IMR-90 (cell line): ENCODE measurements around the gene MYO1D. TPM values are rescaled to one million over a fixed set of nuclear protein-coding genes. Genes with fewer than 3 reads are reported as not detected.

Experiments used
- ATAC-seq: fragments of 200-7000 bp; cut with Tn5 transposase; 2 replicates; pipeline ENCODE4 v1.9.1; 2020; ENCODE audit warnings: low read depth, mild to moderate bottlenecking, moderate library complexity
- BruUV-seq: library from RNA; stranded (reverse); fragments of 400-500 nt; replicated peaks from 2 replicates; lab custom pipeline; 2021; lab: Mats Ljungman, UMichigan
- CTCF ChIA-PET: fragments of 300-600 bp; formaldehyde crosslinking; extraction: SDS; loops from one replicate; lab custom pipeline; 2021; ENCODE audit warnings: antibody characterized with exemption; lab: Yijun Ruan, JAX
- POLR2A ChIA-PET: fragments of 300-600 bp; sonication (Branson Sonifier 250); formaldehyde crosslinking; loops from one replicate; lab custom pipeline; 2022; ENCODE audit warnings: antibody characterized with exemption; ENCODE audit not compliant: unreplicated experiment; lab: Charles Lee
- DNase-seq: peaks from one replicate; pipeline ENCODE4 v3.0.0; 2013
- H2AFZ ChIP-seq: replicated peaks from 2 replicates; pipeline ENCODE3; 2013; ENCODE audit warnings: low read length, mild to moderate bottlenecking; ENCODE audit not compliant: poor library complexity
- H2AK5ac ChIP-seq: 2 replicates; pipeline ENCODE4 v1.6.1; 2013; ENCODE audit warnings: low read depth, low read length, inconsistent platforms
- H2AK9ac ChIP-seq: replicated peaks from 2 replicates; pipeline ENCODE3; 2013; ENCODE audit warnings: mild to moderate bottlenecking, low read depth, low read length, moderate library complexity; ENCODE audit not compliant: poor library complexity
- H2BK120ac ChIP-seq: 2 replicates; pipeline ENCODE4 v1.6.1; 2013; ENCODE audit warnings: low read depth, low read length, inconsistent platforms
- H2BK15ac ChIP-seq: 3 replicates; pipeline ENCODE4 v1.6.1; 2013; ENCODE audit warnings: low read depth, low read length, inconsistent platforms
- H2BK20ac ChIP-seq: 2 replicates; pipeline ENCODE4 v1.6.1; 2013; ENCODE audit warnings: low read depth, mild to moderate bottlenecking, inconsistent platforms, low read length, moderate library complexity
- H2BK5ac ChIP-seq: 2 replicates; pipeline ENCODE4 v1.6.1; 2013; ENCODE audit warnings: mild to moderate bottlenecking, low read depth, low read length, inconsistent platforms; ENCODE audit not compliant: poor library complexity, severe bottlenecking
- H3K14ac ChIP-seq: replicated peaks from 2 replicates; pipeline ENCODE4 v1.6.1; 2013; ENCODE audit warnings: low read depth, low read length, inconsistent platforms
- H3K18ac ChIP-seq: 2 replicates; pipeline ENCODE4 v1.6.1; 2013; ENCODE audit warnings: low read depth, low read length, control low read depth
- H3K23ac ChIP-seq: 2 replicates; pipeline ENCODE4 v1.6.1; 2013; ENCODE audit warnings: low read depth, low read length, inconsistent platforms
- H3K27ac ChIP-seq: 2 replicates; pipeline ENCODE4 v1.5.1; 2013; ENCODE audit warnings: mild to moderate bottlenecking, control low read depth, low read length; ENCODE audit not compliant: insufficient read depth
- H3K27me3 ChIP-seq: 2 replicates; pipeline ENCODE4 v1.6.1; 2013; ENCODE audit warnings: low read length; ENCODE audit not compliant: control insufficient read depth, insufficient read depth
- H3K36me3 ChIP-seq: 2 replicates; pipeline ENCODE4 v1.6.1; 2013; ENCODE audit warnings: low read length, mixed read lengths; ENCODE audit not compliant: control insufficient read depth, insufficient read depth
- H3K4ac ChIP-seq: 2 replicates; pipeline ENCODE4 v1.6.1; 2013; ENCODE audit warnings: low read depth, low read length, inconsistent platforms
- H3K4me1 ChIP-seq: 2 replicates; pipeline ENCODE4 v1.6.1; 2013; ENCODE audit warnings: low read length, mixed read lengths; ENCODE audit not compliant: control insufficient read depth, insufficient read depth
- H3K4me2 ChIP-seq: 2 replicates; pipeline ENCODE4 v1.6.1; 2013; ENCODE audit warnings: low read depth, mild to moderate bottlenecking, control low read depth, low read length, moderate library complexity
- H3K4me3 ChIP-seq: 2 replicates; pipeline ENCODE4 v1.5.1; 2013; ENCODE audit warnings: low read depth, mild to moderate bottlenecking, control low read depth, low read length, moderate library complexity; ENCODE audit not compliant: insufficient read depth
- H3K56ac ChIP-seq: 2 replicates; pipeline ENCODE4 v1.6.1; 2013; ENCODE audit warnings: low read length, inconsistent platforms; ENCODE audit not compliant: insufficient read depth; ENCODE audit errors: extremely low read depth
- H3K79me1 ChIP-seq, 2 experiments: 2 replicates each; pipeline ENCODE4 v1.6.1; 2013; ENCODE audit warnings: low read length in 2 of 2, inconsistent platforms in 1 of 2, low read depth in 1 of 2
- H3K9ac ChIP-seq: 2 replicates; pipeline ENCODE4 v1.6.1; 2013; ENCODE audit warnings: low read depth, low read length, control low read depth
- H3K9me1 ChIP-seq: 2 replicates; pipeline ENCODE4 v1.6.1; 2013; ENCODE audit warnings: low read length, inconsistent platforms; ENCODE audit not compliant: insufficient read depth
- H3K9me3 ChIP-seq: 2 replicates; pipeline ENCODE4 v1.6.1; 2013; ENCODE audit warnings: low read length; ENCODE audit not compliant: control insufficient read depth, insufficient read depth
- H4K20me1 ChIP-seq: 2 replicates; pipeline ENCODE4 v1.6.1; 2013; ENCODE audit warnings: low read length, inconsistent platforms; ENCODE audit not compliant: insufficient read depth
- H4K5ac ChIP-seq: 2 replicates; pipeline ENCODE4 v1.6.1; 2013; ENCODE audit warnings: mild to moderate bottlenecking, low read depth, low read length, control low read depth
- H4K8ac ChIP-seq, 2 experiments: 2 replicates each; pipeline ENCODE4 v1.6.1; 2013; ENCODE audit warnings: low read depth in 2 of 2, low read length in 2 of 2, control low read depth in 1 of 2, inconsistent platforms in 1 of 2
- H4K91ac ChIP-seq: 2 replicates; pipeline ENCODE4 v1.6.1; 2013; ENCODE audit warnings: low read depth, low read length, inconsistent platforms; ENCODE audit not compliant: insufficient read depth
- CHD1 ChIP-seq: IDR thresholded peaks from 2 replicates; pipeline ENCODE4 v1.6.1; 2012; ENCODE audit warnings: low read depth, low read length, improper control_type of control experiment
- ELK1 ChIP-seq: fragments of 150-350 bp; IDR thresholded peaks from 2 replicates; pipeline ENCODE4 v1.6.1; 2016; ENCODE audit warnings: low read depth, mild to moderate bottlenecking, low read length, moderate library complexity, borderline replicate concordance
- FOS ChIP-seq: fragments of 150-350 bp; IDR thresholded peaks from 2 replicates; pipeline ENCODE4 v1.6.1; 2016; ENCODE audit warnings: low read depth, low read length
- MAFK ChIP-seq: IDR thresholded peaks from 2 replicates; pipeline ENCODE4 v1.6.1; 2012; ENCODE audit warnings: low read depth, low read length, improper control_type of control experiment
- WGBS, 2 experiments: methylation state at CpG; one replicate each; pipeline versions ENCODE4 v1.1.5 to v1.1.7; 2013; ENCODE audit warnings: missing lambda C conversion rate in 2 of 2; ENCODE audit not compliant: insufficient read length in 1 of 2; ENCODE audit errors: extremely low coverage in 2 of 2; 5-methylcytosine and 5-hydroxymethylcytosine counted together
- dilution Hi-C: fragments of 300-500 bp; cut with HindIII; formaldehyde crosslinking; loops from one replicate; pipeline ENCODE4 v1.14.3; 2018; ENCODE audit warnings: low sequenced_read_pairs; ENCODE audit not compliant: unreplicated experiment
- in situ Hi-C: fragments of 300-500 bp; cut with MboI; formaldehyde crosslinking; loops from 3 replicates; pipeline ENCODE4 v1.14.3; 2019; ENCODE audit warnings: low sequenced_read_pairs, inconsistent platforms, mixed read lengths
- intact Hi-C: fragments of 100-400 bp; cut with micrococcal nuclease; formaldehyde crosslinking; loops from 2 replicates; pipeline ENCODE4 v1.10.0; 2022
- polyA plus RNA-seq, 3 experiments: library from polyadenylated mRNA; depleted of rRNA; stranded (reverse); fragments of >200 nt; gene quantifications; 2 replicates each; pipeline ENCODE4 v1.2.3, GENCODE V29; 2012; ENCODE audit warnings: low replicate concordance in 1 of 3
- total RNA-seq: library from RNA; depleted of rRNA; stranded (reverse); fragments of >200 nt; gene quantifications from 2 replicates; pipeline ENCODE4 v1.2.3, GENCODE V29; 2012

MYO1D gene
- total and polyA plus RNA-seq, 2 of the 4 experiments (the other 2 are of a cell fraction), result 0.63 to 0.90 TPM

- H2AK9ac ChIP-seq, result no peak overlapping the region
- intact Hi-C loops, result loop anchor here (5.0 kb wide), 1 partner anchor 48 kb away; no protein-coding TSS in a partner anchor
- dilution Hi-C loops, result no loop called here
- no peak overlapping the region for H3K4me2 ChIP-seq
- H3K14ac ChIP-seq, result no peak overlapping the region
- H3K56ac ChIP-seq, result no peak overlapping the region
- H3K23ac ChIP-seq, result no peak overlapping the region
- ATAC-seq, result no peak
- no peaks in the 10 kb centered on the region for H3K79me1 ChIP-seq
- no peaks in the 10 kb centered on the region for H3K9me1 ChIP-seq
- H3K36me3 ChIP-seq, result no peaks in the 10 kb centered on the region
- H3K9me3 ChIP-seq, result no peaks in the 10 kb centered on the region
- H3K4me1 ChIP-seq, result no peaks in the 10 kb centered on the region
- no peak overlapping the region for H2BK120ac ChIP-seq
- H3K9ac ChIP-seq, result no peak overlapping the region
- H3K27me3 ChIP-seq, result no peaks in the 10 kb centered on the region
- H2AK5ac ChIP-seq, result no peak overlapping the region
- no peak overlapping the region for H2BK5ac ChIP-seq
- no peak for DNase-seq
- no peak overlapping the region for H4K91ac ChIP-seq
- H4K8ac ChIP-seq, result no peak overlapping the region
- WGBS, 2 experiments, result no CpG with 5 or more reads among the region's 4 CpGs
- no peak overlapping the region for H3K18ac ChIP-seq
- no peak overlapping the region for H3K4me3 ChIP-seq
- no peak overlapping the region for H2AFZ ChIP-seq
- no peak overlapping the region for H4K5ac ChIP-seq
- H2BK15ac ChIP-seq, result no peak overlapping the region
- in situ Hi-C loops, result no loop called here
- no TSS peak for BruUV-seq
- no peak overlapping the region for H3K27ac ChIP-seq
- ChIA-PET CTCF (no interaction called here), POLR2A (no interaction called here)
- H4K20me1 ChIP-seq, result no peaks in the 10 kb centered on the region
- H3K4ac ChIP-seq, result no peak overlapping the region
- H2BK20ac ChIP-seq, result no peak overlapping the region
- TF ChIP-seq ELK1 (no peak), MAFK (no peak), CHD1 (no peak), FOS (no peak)
Observed at GRCh38 chr17:32604966-32605365, 272.0 kb downstream of the MYO1D start.
